ENCODE data around the gene ZBTB32.

DNA sequence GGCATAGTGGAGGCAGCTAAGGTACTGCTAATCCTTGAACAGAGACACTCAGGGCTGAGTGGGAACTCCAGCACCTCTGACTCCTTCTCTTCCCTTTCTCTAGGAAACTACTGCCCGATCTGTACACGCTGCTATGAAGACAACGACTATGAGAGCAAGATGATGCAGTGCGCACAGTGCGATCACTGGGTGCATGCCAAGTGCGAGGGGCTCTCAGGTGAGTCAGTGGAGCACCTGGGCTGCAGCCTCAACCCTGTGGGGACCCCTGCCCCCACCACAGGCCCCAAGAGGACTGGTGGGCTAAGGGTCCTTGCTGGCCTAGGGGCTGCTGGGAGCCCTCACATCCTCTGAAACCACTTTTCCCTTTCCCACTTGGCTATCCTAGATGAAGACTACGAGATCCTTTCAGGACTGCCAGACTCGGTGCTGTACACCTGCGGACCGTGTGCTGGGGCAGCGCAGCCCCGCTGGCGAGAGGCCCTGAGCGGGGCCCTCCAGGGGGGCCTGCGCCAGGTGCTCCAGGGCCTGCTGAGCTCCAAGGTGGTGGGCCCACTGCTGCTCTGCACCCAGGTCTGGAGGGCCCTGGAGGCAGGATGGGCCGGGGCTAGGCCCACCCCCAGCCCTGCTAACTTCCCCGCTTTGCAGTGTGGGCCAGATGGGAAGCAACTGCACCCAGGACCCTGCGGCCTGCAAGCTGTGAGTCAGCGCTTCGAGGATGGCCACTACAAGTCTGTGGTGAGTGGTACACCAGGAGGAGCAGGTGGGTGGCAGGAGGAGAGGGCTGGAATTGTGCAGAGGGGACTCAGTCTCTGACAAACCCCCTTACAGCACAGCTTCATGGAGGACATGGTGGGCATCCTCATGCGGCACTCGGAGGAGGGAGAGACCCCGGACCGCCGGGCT lies 22.9 kb downstream of the ZBTB32 start:
- TF ChIP-seq, protein P1, sequence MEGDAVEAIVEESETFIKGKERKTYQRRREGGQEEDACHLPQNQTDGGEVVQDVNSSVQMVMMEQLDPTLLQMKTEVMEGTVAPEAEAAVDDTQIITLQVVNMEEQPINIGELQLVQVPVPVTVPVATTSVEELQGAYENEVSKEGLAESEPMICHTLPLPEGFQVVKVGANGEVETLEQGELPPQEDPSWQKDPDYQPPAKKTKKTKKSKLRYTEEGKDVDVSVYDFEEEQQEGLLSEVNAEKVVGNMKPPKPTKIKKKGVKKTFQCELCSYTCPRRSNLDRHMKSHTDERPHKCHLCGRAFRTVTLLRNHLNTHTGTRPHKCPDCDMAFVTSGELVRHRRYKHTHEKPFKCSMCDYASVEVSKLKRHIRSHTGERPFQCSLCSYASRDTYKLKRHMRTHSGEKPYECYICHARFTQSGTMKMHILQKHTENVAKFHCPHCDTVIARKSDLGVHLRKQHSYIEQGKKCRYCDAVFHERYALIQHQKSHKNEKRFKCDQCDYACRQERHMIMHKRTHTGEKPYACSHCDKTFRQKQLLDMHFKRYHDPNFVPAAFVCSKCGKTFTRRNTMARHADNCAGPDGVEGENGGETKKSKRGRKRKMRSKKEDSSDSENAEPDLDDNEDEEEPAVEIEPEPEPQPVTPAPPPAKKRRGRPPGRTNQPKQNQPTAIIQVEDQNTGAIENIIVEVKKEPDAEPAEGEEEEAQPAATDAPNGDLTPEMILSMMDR (IDR thresholded peaks at IDR 0.05): no peak
- TF ChIP-seq POLR2A (IDR thresholded peaks at IDR 0.05) (no peak), POLR2AphosphoS5 (IDR thresholded peaks at IDR 0.05) (no peak)

Measured in breast epithelium (tissue), 3 donors.